ENCODE data around the gene NUPR1. TPM values are rescaled to one million over a fixed set of nuclear protein-coding genes. Genes with fewer than 3 reads are reported as not detected.
"Not testable (repeated sequence)": the region's sequence is repeated elsewhere in the genome, so short reads cannot be mapped to it uniquely, and the experiment has no call there.

The NUPR1 gene
- total and polyA plus RNA-seq, 2 of the 13 experiments (the other 11 are each of a cell fraction or from before 2014, with no cell fraction given): 18.0 to 25.6 TPM

DNA sequence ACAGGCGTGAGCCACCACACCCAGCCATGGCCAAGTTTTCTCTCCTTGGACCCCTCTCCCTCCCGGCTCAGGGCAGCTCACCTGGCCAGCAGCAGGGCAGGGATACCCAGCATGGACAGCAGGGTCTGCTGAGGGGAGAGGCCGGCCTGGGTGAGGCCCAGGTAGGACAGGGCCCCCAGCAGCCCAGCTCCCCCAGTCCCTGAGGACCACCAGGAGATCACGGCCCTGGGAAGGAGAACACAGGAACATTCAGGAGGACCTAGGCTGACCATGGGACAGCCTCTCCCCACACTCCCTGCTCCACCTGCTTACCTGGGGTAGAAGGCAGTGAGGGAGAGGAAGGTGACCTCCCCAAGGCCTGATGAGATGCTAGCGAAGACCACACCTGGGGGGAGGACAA is 52.5 kb downstream of the NUPR1 start (continued):
- TF ChIP-seq RORA (CRISPR knock-in tag; IDR thresholded peaks at IDR 0.05) (no peak), ZNF337 (CRISPR knock-in tag; IDR thresholded peaks at IDR 0.05; ENCODE audit: borderline replicate concordance, low read depth) (no peak)

DNA sequence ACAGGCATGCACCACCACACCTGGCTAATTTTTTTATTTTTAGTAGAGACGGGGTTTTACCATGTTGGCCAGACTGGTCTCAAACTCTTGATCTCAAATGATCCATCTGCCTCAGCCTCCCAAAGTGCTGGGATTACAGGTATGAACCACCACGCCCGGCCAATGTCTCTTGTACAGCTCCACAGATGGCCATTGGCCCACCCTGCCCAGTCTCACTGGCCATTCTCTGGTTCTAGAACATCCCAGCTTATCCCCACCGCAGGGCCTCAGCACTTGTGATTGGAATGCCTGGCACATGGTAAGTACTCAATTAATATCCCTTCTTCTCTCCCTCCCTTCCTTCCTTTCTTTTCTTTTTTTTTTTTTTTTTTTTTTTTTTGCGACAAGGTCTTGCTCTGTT is 55.4 kb downstream of the NUPR1 start:
- DNase-seq (ENCODE audit: low spot score); H3K9me3 ChIP-seq (ENCODE audit: low read length); H2AFZ ChIP-seq (ENCODE audit: low read length); H3K79me2 ChIP-seq (ENCODE audit: insufficient read depth, low read length); ATAC-seq; H3K27ac ChIP-seq (ENCODE audit: extremely low read length, insufficient read depth, low read length); in situ Hi-C loops (cut with HindIII; ENCODE audit: extremely low pct_ligation_motif_present, low pct_unique_long_range_greater_than_20kb); BruUV-seq (replicated peaks); FAIRE-seq; H3K4me3 ChIP-seq (replicated peaks in 1 of 3; ENCODE audit: insufficient read depth in 1 of 3, low read depth in 2 of 3, low read length in 3 of 3); CTCF ChIA-PET (ENCODE audit: low intra/inter-chr PET ratio, low total read pairs); H3K4me1 ChIP-seq (ENCODE audit: insufficient read depth, low read length); H3K4me2 ChIP-seq (ENCODE audit: low read depth, low read length); H3K9ac ChIP-seq (ENCODE audit: insufficient read depth, low read depth, low read length); intact Hi-C loops (cut with micrococcal nuclease; ENCODE audit: unreplicated experiment); H4K20me1 ChIP-seq (ENCODE audit: insufficient read depth, low read length); H3K27me3 ChIP-seq (ENCODE audit: control insufficient read depth in 1 of 2, insufficient read depth in 2 of 2, low read length in 2 of 2): not testable (repeated sequence)
- POLR2A ChIA-PET: interaction anchor here (1.0 kb wide), 1 partner anchor 58 kb away, joined by 3 read pairs; no protein-coding TSS in a partner anchor
- peaks cover 8 to 22% of the 10 kb centered on the region in 2 experiments for H3K36me3 ChIP-seq (replicated peaks in 1 of 2; ENCODE audit: control insufficient read depth in 1 of 2, insufficient read depth in 2 of 2, low read length in 2 of 2)
- WGBS (ENCODE audit: low lambda C conversion rate): 94% methylated on average over 5 of the region's 5 CpGs

Other genes with a start within 250 kb of the NUPR1 start
- 0.15 and 0.18 TPM in 2 replicates for gene SBK1, start 246.4 kb downstream of the NUPR1 start, total RNA-seq (2016; rRNA removed; fragmentation: Illumina TruSeq; extraction: Trizol)
- 0.17 and 0.26 TPM in 2 replicates for gene SBK1, start 246.4 kb downstream of the NUPR1 start, polyA plus RNA-seq (2011; rRNA removed)
- not detected in 2 replicates for gene NPIPB6, start 175.5 kb downstream of the NUPR1 start, total RNA-seq (2016; rRNA removed; fragmentation: Illumina TruSeq; extraction: Trizol)
- 0.25 and 0.50 TPM in 2 replicates for gene NPIPB6, start 175.5 kb downstream of the NUPR1 start, polyA plus RNA-seq (2011; rRNA removed)
- gene EIF3CL, start 135.1 kb downstream of the NUPR1 start, total RNA-seq (2016; rRNA removed; fragmentation: Illumina TruSeq; extraction: Trizol): 113 and 170 TPM in 2 replicates
- 229 and 263 TPM in 2 replicates for gene EIF3CL, start 135.1 kb downstream of the NUPR1 start, polyA plus RNA-seq (2011; rRNA removed)
- not detected in 2 replicates for gene NPIPB7, start 66.6 kb downstream of the NUPR1 start, total RNA-seq (2016; rRNA removed; fragmentation: Illumina TruSeq; extraction: Trizol)
- gene NPIPB7, start 66.6 kb downstream of the NUPR1 start, polyA plus RNA-seq (2011; rRNA removed): 0.05 and 0.08 TPM in 2 replicates
- gene CLN3, start 46.9 kb downstream of the NUPR1 start, total RNA-seq (2016; rRNA removed; fragmentation: Illumina TruSeq; extraction: Trizol): 19.9 and 23.4 TPM in 2 replicates
- gene CLN3, start 46.9 kb downstream of the NUPR1 start, polyA plus RNA-seq (2011; rRNA removed): 46.8 and 50.0 TPM in 2 replicates
- 0.11 TPM in 1 of 2 replicates, not detected in the other for gene APOBR, start 44.3 kb downstream of the NUPR1 start, total RNA-seq (2016; rRNA removed; fragmentation: Illumina TruSeq; extraction: Trizol)
- 0.03 TPM in 2 replicates for gene APOBR, start 44.3 kb downstream of the NUPR1 start, polyA plus RNA-seq (2011; rRNA removed)
- gene IL27, start 32.1 kb downstream of the NUPR1 start, total RNA-seq (2016; rRNA removed; fragmentation: Illumina TruSeq; extraction: Trizol): 0.13 TPM in 1 of 2 replicates, not detected in the other
- gene IL27, start 32.1 kb downstream of the NUPR1 start, polyA plus RNA-seq (2011; rRNA removed): 0.29 and 0.54 TPM in 2 replicates
- 21.2 and 29.4 TPM in 2 replicates for gene SGF29, start 14.9 kb upstream of the NUPR1 start, total RNA-seq (2016; rRNA removed; fragmentation: Illumina TruSeq; extraction: Trizol)
- gene SGF29, start 14.9 kb upstream of the NUPR1 start, polyA plus RNA-seq (2011; rRNA removed): 5.0 and 5.4 TPM in 2 replicates
- 34.2 and 35.2 TPM in 2 replicates for gene SULT1A2, start 58.1 kb upstream of the NUPR1 start, total RNA-seq (2016; rRNA removed; fragmentation: Illumina TruSeq; extraction: Trizol)
- gene SULT1A2, start 58.1 kb upstream of the NUPR1 start, polyA plus RNA-seq (2011; rRNA removed): 32.9 and 33.0 TPM in 2 replicates
- 147 and 174 TPM in 2 replicates for gene SULT1A1, start 71.1 kb upstream of the NUPR1 start, total RNA-seq (2016; rRNA removed; fragmentation: Illumina TruSeq; extraction: Trizol)
- 114 and 117 TPM in 2 replicates for gene SULT1A1, start 71.1 kb upstream of the NUPR1 start, polyA plus RNA-seq (2011; rRNA removed)
- 0.49 TPM in 1 of 2 replicates, not detected in the other for gene NPIPB8, start 99.1 kb upstream of the NUPR1 start, total RNA-seq (2016; rRNA removed; fragmentation: Illumina TruSeq; extraction: Trizol)
- gene NPIPB8, start 99.1 kb upstream of the NUPR1 start, polyA plus RNA-seq (2011; rRNA removed): 2.3 and 2.9 TPM in 2 replicates
- gene EIF3C, start 172.5 kb upstream of the NUPR1 start, total RNA-seq (2016; rRNA removed; fragmentation: Illumina TruSeq; extraction: Trizol): 415 and 760 TPM in 2 replicates
- gene EIF3C, start 172.5 kb upstream of the NUPR1 start, polyA plus RNA-seq (2011; rRNA removed): 360 and 380 TPM in 2 replicates
- gene NPIPB9, start 212.8 kb upstream of the NUPR1 start, total RNA-seq (2016; rRNA removed; fragmentation: Illumina TruSeq; extraction: Trizol): 0.29 and 1.0 TPM in 2 replicates
- gene NPIPB9, start 212.8 kb upstream of the NUPR1 start, polyA plus RNA-seq (2011; rRNA removed): 0.52 and 0.77 TPM in 2 replicates